ENCODE data around the gene RYR2.

RYR2 gene

DNA sequence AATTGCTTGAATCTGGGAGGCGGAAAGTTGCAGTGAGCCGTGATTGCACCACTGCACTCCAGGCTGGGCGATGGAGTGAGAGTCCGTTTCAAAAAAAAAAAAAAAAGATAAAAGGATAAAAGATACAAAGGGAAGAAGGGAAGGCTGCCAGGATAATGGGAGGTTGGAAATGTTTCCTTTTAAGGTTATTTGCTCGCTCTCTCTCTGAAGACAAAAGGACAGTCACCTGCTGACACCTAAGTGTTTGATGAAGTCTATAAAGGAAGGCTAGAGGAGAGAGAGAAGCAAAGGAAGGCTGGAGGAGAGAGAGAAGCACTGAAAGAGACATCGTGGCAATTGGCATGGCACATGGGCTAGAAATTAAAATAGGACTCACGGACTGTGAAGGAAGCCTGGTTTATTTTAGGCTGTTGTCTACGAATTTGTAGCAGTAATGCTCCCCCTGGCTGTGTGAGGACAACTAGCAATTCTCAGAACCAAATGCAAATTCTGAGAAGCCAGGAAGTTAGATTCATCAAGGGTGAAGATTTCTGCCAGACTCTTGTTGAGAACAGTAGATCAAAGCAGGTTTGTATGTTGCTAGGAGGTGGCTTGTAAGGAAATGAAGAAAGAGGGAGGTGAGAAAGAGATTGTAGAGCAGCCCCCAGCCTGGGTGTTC is 694.5 kb downstream of the RYR2 start:
- DNase-seq (ENCODE audit: low read depth in 2 of 2): no peak

DNA sequence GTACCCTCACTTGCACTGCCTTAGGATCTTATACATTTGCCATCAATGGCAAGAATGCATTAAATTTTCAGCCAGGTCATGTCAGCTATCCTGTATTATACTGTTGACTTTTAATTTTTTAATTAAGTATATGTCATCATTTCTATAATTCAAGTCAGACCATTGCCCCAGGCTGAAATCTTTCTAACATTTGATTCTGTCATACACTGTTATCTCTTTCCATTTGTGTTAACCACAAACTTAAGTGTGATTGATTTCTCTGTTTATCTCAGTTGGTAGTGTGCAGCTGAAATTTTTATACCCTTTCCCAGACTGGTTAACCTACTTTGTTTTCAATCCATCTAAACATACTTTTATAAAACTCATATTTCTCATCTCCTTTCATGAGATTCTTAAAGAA is 695.5 kb downstream of the RYR2 start:
- no peak for DNase-seq (ENCODE audit: low read depth in 2 of 2)

DNA sequence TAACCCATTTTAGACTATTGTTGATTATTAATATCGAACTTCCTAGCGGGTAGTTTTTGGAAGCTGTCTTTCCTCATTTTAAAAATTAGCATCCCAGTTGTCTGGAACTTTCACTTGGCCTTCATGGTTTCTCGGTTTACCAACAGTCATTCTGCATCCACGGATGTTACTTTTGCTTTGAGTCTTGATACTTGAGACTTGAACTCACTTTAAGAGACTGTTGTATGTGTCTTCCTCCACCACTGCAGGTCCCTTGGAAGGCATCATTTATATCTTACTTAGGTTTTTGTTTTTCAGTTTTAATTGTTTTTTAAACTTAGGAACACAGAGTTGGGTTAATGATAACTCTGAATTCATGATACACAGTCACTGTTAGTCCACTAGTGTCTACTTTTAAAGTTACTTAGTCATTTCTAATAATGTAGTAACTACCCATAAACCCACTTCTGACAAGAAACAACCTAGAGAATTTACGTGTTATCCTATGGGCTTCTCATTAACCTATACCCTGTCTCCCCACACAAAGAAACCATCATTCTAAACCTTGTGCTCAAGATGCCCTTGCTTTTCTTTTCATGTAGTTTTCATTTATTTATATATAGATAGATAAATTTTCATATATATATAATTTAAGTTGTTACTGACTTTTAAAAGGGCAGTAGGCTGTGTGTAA is 696.1 kb downstream of the RYR2 start:
- DNase-seq (ENCODE audit: low read depth in 2 of 2): no peak

DNA sequence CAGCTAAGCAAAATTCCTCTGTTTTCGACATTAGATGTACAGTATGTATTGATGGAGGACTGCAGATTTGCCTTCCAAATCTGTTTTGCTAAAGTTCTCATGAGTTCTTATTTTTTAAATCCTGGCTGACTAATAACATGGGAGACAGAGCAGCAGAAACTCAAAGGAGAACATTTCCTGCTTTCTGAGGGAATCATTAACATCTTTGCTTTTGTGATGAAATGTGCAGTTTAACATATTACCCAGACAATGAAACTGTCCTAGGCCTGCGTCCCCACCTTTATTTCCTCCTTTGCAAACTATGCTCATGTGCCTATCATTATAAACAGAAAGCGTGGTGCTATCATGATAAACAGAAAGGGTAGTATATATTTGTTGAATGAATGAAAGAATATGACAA is 698.9 kb downstream of the RYR2 start:
- no peak for DNase-seq (ENCODE audit: low read depth in 2 of 2)

DNA sequence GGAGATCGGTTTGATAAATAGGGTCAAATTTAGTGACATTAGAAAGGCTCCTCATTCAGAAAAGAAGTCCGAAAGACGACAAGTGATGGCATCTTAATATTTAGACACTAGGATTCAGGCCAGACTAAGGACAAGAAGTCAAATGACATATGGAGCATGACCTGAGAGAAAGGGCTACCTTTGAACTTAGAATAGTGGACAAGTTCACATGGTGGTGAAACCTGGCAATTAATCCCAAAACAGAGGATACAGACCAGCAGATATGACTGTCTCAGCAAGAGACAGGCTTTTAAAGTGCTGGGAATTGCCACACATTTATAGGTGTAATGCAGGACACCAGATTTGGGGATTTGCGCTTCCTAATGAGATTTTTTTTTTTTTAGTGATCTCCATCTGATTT is 703.6 kb downstream of the RYR2 start:
- no peak for DNase-seq (ENCODE audit: low read depth in 2 of 2)

DNA sequence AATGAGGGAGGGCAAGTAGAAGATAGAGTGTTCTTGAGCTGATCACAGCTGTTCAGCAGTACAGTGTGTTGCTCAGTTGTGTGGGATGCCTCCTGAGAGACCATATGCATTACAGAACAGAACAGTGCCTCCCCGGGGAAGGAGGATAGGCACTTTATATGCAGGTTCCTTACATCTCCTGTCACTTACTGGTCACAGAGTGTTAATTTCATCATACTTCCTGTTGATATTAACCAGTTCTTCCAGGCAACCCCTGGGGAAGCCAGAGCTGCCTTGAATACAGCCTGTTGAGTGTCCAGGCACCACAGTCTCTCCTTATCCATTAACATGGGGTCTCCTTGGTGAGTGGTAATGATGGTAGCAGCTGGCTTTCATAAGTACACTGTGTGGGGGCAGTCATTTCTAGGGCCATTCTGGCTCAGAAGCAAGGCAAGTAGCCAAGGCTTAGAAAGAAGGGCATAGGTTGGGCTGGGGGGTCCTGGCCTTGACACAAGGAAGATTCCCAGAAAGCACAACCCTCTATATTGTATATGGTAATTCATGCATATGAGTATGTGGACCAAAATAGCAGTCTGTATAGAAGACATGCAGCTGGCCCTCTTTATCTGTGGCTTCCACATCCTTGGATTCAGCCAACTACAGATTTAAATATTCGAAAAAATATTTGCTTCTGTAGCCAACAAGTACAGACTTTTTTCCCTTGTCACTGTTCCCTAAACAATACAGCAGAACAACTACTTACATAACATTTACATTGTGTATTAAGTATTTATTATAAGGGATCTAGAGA is 706.4 kb downstream of the RYR2 start:
- no peak for DNase-seq (ENCODE audit: low read depth in 2 of 2)

DNA sequence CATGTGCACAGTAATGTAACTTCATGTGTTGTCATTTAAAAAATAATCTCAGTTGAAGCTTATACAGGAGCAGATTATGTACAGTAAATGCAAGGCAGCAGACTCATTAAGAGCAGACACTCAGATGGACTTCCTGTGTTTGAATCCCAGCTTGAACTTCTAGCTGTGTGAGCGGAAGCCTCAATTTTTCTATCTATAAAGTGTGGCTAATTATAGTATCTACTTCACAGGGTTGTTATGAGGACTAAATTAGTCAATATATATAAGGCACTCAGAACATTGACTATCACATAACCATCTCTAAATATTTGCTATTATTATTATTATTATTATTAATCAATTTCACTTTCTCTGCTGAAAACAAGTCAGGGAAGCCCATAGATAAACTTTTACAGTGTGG is 707.1 kb downstream of the RYR2 start:
- DNase-seq (ENCODE audit: low read depth in 2 of 2): no peak

DNA sequence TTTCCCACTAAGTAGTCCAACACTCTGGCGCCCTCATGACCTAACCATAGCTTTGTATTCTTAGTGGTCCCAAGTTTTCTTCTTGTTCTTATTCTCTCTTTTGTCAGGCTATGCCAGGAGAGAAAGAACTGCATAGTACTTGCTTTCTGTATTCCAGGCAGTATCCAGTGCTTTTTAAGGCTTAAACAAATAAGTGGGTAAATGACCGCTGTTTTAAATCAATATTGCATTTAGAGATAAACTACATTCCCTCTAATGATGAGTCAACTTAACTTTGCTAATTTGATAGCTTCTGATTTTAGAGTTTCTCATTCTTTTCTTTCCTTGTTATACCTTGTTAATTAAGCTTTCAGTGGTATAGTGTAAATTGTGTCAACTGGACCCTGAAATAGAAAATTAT is 709.1 kb downstream of the RYR2 start:
- DNase-seq (ENCODE audit: low read depth in 2 of 2): no peak

DNA sequence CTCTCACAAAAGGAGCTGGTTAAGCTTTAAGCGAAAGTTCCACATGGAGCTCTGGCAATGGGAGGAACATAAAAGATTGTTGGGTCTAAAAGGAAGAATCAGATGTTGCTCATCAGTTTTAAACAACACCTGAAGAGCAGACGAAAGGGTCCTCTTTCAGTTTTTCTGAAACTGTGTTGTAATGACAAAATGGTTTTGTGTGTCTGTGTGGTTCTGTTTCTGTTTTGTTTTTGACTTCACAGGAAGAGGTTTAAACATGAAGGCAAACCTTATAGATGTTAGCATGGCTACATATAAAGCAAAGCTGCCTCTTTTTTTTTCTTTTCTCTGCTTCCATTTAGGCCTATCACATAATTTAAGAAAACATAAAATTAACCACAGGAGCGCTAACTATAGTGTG is 712.6 kb downstream of the RYR2 start:
- DNase-seq (ENCODE audit: low read depth in 2 of 2): no peak

DNA sequence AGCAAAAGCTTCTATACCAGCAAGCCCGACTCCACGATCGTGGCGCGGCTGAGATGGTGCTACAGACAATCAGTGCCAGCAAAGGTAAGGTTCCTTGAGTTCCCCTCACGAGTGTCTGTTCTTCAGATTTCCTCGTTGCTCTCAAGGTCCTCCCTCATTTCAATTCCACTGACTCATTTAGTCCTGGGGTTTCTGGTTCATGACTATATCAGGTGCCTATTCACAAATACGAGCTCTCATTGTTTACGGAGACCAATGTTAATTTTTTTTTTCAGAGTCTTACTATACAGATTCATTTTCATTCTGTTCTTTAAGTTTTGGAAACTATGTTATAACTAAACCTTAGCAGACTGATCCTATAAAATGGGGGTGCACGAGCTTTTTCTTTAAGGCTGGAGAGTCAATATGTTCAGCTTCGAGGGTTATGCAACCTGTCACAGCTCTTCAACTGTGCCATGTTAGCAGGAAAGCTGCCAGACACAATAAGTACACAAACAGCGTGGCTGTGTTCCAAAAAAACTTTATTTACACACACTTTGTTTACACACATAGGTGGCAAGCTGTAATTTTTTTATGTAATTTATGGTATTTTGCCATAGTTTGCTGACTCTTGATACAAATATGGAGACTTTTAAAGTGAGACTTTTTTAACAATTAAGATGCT is 714.5 kb downstream of the RYR2 start:
- DNase-seq (ENCODE audit: low read depth in 2 of 2): no peak

DNA sequence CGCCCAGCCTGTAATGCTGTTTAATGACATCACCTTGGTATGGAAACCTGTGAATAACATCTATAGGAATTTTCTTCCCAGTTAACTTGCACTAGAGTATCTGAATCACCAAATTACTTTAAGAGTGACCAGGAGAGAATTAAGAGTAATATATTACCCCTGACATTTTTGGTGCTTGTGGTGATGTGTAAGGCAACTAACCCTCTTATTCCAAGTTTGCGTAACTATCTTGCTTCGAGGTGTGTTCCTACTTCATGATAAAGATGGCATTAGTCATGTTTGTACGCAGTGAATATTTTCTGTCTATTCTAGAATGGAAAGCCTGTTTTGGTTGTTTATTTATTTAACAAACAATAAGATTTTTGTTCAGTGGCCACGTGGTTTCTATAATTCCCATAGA is 717.4 kb downstream of the RYR2 start:
- DNase-seq (ENCODE audit: low read depth in 2 of 2): no peak

DNA sequence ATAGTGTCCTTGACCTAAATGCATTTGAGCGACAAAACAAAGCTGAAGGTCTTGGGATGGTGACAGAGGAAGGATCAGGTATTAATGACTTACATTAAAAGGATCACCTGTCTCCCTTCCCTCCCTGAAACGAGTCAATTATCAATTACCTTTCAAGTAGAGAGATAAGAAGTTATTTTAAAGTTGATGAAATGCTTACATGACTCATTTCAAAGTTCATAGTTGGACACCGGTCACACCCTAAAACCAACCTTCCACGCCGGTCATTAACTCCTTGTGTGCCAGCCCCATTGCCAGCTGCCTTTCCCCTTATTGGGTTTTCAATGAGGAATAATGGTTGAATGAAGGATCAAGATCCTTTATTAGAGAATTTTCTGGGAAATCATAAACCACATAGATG is 719.0 kb downstream of the RYR2 start:
- DNase-seq (ENCODE audit: low read depth in 2 of 2): no peak

DNA sequence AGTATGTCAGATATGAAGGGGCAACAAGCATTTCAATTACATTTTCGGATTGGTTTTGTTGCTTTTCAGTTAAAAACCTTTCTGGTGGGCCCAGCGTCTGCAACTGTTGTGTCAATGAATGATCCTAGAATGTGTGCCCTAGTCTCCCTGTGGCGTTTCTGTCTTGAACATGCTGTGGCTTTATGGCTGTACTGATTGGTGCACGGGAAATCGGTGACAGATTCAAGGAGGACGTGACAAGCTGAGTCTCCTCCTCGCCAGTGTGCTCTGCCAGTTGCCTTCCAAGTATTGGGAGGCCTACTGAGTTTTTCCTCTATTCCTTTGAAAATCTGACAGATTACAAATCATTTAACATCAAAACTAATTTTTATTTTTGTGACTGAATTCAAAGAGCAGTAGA is 721.2 kb downstream of the RYR2 start:
- no peak for DNase-seq (ENCODE audit: low read depth in 2 of 2)

DNA sequence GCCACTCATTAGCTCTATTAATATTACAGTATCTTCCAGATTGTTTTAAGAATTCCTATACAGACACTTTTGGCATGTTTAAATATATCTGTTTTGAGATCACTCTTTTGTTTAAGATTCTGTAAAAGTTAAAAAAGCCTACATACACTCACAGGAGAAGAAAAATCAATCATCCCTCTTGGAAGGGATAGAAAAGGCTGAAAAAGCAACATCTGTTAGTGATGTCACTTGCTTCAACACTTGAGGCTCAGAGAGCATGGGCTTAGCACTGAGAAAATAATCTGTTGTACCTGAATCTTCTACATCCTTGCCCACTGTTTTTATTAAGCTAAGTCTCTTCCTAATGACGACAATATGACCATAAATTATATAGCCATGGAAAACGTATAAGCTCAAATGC is 721.8 kb downstream of the RYR2 start:
- no peak for DNase-seq (ENCODE audit: low read depth in 2 of 2)

DNA sequence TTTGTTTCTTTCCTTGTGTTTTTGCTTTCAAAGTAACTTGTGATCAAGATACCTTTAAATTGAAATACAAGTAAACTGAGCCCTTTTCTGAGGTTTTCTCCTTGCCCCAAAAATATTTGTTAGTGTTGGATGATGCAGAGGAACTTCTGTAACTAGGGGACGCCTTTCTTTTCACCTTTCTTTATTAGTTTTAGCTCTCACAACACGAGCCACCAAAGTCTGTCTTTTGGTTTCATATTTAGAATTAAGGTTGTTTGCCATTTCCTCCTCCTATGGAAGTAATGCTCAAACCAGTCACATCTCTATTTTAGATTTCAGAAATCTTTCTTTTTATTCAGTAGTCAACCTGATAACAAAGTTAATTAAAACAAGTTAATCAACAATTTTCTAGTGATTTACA is 727.9 kb downstream of the RYR2 start:
- no peak for DNase-seq (ENCODE audit: low read depth in 2 of 2)

DNA sequence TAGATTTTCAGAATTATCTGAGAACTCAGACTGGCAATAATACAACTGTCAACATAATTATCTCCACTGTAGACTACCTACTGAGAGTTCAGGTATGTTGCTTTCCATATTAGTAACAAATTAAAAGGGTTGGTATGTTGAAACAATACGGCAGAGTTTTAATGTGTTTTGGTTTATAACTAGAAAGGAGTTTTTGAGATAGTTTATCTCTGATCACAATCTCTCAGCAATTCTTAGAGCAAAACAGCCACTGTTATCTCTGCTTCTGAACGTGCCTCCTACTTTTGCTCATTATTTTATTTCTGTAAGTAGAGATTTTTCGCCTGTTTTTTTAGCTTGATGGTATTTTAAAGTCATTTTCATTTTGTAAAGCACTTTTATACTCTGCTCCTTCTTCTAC is 730.0 kb downstream of the RYR2 start:
- no peak for DNase-seq (ENCODE audit: low read depth in 2 of 2)

DNA sequence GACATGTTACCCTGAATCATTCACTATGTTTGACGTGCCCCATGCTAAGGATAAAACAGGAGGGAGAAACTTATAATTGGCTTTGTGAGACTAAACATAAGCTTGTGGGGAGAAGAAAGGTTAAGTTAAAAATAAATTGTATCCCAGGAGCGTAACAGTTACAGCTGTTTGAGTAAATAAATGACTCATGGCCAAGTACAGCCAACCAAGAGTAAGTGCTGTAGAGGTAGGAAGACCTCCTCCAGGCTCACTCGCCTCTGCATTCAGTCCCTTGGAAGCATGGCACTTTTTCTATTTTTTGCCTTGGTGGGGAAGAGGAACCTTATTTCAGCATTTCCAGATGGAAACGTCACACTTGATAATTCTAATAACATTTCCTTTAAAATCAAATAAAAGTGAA is 732.3 kb downstream of the RYR2 start:
- no peak for DNase-seq (ENCODE audit: low read depth in 2 of 2)

DNA sequence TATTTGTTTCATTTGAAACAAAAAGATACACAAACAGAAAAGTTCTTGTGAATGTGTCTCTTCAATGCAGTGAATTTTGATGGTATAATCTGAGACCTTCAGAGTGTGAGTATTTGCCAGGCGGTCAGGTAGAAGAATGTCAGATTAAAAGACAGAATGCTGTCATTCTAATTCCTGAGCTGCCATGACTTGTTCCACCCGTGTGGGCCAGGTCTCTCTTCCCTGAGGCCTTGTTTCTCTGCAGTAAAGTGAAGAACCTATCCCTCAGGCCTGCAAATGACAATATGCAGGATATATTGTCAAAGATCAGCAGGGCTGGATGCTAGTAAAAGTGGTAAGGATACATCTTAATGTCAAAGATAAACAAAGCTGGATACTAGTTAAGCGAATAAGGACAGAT is 737.4 kb downstream of the RYR2 start:
- no peak for DNase-seq (ENCODE audit: low read depth in 2 of 2)

DNA sequence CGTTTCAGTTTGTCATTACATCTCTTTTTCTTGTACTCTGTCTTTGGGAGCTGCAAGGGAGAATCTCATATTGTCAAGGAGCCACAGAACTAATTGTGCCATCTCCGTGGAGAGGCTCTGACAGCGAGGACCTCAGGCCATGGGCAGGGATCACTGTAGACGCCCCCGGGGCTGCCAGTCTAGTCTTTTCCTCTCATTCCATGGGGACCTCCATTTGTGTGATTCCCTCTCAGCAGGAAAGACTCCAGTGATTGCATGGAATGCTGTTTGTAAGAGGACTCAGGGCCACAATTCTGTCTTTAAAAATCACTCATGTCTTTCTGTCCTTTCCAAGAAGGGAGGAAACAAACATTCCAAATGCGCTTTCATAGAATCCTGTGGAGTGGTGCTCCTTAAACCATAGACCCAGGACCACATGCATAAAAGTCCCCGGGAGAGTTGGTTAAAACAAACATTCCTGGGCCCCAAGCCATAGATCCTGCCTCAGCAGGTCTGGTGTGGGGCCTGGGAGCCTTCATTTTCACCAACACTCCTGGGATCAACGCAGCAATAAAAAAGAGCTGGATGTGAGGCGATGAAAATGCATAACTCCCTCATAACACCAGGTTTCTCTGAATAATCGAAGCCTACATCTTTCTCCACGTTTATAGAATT is 744.2 kb downstream of the RYR2 start:
- no peak for DNase-seq (ENCODE audit: low read depth in 2 of 2)

DNA sequence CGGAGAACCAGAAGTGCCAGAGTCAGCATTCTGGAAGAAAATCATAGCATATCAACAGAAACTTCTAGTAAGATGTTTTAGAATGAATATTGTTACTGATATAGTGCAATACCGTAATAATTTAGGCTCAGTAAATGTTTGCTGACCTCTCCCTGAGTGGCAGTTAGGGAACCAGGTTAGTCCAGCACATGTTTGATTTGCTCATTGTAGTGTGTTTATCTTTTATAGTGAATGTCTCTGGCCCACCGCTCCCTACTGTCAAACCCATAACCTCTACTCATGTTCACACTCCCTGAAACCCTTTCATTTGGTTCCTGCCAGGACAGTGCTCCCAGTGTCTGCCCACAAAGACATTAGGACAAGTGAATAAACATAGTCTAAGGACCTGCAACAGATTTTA is 746.1 kb downstream of the RYR2 start:
- DNase-seq (ENCODE audit: low read depth in 2 of 2): no peak

DNA sequence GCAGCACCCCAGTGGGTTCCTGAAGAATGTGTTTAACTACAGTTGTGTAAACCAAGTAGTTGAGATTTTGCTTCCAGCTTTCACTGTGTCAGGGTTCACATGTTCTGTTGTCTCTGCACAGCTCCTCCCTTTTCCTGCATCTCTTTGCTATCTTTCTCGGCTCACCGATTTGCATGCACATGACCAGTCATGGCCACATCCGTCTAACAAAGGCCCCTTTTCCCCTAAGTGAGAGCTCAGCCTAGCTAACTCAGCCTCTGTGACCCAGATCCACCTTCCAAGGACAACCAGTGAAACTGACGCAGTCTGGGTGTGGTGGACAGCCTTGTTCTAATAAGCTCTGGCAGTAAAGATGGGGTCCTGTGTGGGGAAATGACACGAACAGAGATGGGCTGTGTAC is 747.6 kb downstream of the RYR2 start:
- no peak for DNase-seq (ENCODE audit: low read depth in 2 of 2)

DNA sequence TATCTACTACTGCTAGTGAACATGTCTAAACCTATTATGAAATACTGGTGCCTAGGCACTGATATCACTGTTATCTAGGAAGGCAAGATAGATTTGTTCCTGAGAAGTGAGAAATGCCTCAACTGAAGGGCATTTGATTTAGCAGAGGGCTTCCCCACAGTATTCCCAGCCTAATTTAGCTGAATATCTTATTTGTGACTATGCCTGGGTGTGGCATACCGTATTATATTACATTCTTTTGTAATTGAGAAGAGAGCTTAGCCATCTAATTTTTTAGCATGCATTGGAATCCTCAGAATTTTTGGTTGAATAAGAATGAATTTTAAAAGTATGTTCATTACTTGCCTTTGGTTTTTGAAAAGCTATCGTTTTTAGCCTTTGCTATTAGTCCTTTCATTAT is 749.6 kb downstream of the RYR2 start:
- DNase-seq (ENCODE audit: low read depth in 2 of 2): no peak
